GM19025 (cell line): Measurements from ENCODE around the gene ARHGAP8.
"Not testable (repeated sequence)": the region's sequence is repeated elsewhere in the genome, so short reads cannot be mapped to it uniquely, and the experiment has no call there.

ENCODE experiments used
- ATAC-seq: cut with Tn5 transposase; IDR thresholded peaks from one replicate; pipeline ENCODE4 v1.9.1; 2021; ENCODE audit warnings: mild to moderate bottlenecking, low read depth, moderate library complexity; ENCODE audit not compliant: unreplicated experiment

Gene ARHGAP8

DNA sequence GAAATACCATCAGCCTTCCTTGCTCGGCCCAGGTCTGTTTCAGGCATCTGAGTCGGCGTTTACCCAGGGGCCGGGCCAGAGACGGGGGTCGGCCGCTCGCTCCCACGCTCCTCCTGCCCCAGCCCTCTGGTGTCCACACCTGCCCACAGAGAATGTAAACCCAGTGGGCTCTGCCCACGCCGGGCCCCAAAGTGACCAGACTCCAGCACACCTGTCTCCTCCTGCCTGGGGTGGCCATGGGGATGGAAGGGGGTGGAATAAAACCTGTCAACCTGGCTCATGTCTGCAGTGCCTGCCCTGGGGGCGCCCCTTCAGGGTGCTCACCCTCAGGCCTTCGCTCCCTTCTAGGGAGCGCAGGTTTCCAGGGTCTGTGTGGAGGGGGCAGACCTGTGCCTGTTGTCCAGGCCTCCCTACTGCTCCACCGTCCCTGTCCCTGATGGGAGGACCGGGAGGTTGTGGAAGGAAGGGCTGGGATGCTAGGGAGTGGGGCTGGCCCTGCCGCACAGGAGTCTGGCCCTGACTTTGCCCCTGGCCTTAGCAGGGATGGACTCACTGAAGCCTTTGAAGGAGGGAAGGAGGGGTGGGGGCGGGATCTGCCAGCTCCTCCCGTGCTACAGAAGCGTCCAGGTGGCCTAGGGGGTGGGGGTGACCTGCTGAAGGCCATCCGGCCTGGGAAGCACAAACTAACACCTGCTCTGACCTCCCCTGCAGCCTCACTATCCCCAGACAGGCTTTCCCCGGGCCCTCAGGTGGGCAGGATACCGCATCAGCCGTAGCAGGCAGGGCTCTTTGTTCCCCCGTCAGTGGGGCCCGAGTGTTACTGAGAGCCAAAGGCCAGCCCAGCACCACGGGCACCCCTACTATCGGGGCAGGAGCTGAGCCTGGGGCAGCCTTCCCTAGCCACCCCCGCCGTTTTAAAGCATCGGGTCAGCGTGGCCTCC, 14.7 kb upstream of the ARHGAP8 start:
- no peak for ATAC-seq

DNA sequence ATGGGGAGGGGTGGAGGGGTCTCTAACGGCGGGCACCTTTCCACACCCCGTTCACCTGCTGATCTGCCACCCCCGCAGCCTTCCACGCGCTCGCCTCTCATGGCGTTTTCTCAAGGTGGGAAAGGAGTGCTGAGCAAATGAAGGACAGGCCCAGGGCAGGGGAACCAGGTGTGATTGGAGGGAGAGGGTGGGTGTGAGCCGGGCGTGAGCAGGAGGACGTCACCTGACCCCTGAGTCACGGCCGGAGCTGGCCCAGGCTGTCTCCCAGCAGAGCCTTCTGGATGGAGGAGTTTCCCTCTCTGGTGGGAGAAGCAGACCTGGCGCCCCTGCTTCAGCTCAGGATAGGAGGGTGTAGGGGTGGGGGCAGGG, 14.0 kb upstream of the ARHGAP8 start:
- ATAC-seq, result no peak

DNA sequence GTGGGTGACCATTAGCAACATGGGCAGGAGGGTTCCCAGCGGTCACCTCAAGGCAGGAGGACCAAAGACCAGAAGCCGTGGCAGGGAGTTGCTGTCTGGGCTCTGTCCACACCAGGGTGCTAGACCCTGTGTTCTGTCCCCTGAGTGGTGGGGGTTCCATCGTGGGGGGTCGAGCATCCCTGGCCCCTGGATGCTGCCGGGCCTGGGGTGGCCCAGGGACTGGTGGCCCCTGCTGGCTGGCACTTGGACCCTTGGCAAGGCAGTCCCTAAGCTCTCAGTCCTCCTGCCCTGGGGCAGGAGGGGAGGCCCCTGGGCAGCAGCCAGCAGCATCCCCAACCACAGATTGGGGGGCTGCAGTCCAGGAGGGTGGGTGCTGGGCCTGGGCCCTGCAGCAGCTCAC, 13.4 kb upstream of the ARHGAP8 start:
- no peak for ATAC-seq

GRCh38 chr22:44739666-44740065, 12.7 kb upstream of the ARHGAP8 start:
- ATAC-seq, result not testable (repeated sequence)

- ATAC-seq, result no peak
These were observed 12.1 kb upstream of the ARHGAP8 start for GRCh38 chr22:44740307-44740706.

DNA sequence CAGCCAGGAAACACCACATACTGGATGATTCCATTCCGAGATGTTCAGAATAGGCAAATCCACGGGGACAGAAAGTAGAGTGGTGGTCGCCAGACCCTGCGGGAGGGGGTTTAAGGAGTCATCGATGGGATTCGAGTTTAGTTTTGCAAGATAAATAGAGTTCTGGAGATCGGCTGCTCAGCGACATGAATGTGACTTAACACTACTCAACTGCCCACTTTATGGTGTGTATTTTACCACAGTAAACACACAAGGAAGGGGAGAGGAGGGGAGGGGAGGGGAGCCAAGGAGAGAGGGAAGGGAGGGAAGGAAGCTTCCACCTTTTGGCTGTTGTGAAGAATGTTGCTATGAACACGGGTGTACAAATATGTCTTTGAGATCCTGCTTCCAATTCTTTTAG, 10.4 kb upstream of the ARHGAP8 start:
- ATAC-seq, result no peak

- ATAC-seq, result no peak
These were observed 9.1 kb upstream of the ARHGAP8 start for GRCh38 chr22:44743247-44743646.

DNA sequence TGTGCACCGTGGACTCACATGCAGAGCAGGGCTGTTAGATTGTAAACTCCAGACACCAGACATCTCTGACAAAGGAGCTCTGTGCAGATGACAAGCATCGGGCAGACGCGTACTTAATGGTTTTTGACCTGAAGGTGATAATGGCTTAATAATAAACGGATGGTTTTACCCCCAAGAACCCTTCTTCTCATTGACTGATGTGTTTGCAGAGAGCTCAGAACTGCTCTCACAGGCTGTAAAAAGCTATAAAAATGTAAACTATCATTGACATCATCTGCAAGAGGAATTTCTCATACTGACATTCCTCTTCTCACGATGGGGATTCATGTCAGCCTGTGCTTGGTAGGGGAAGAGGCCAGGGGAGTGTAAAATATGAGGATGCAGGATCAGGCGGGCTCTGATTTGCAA, 8.6 kb upstream of the ARHGAP8 start:
- no peak for ATAC-seq

DNA sequence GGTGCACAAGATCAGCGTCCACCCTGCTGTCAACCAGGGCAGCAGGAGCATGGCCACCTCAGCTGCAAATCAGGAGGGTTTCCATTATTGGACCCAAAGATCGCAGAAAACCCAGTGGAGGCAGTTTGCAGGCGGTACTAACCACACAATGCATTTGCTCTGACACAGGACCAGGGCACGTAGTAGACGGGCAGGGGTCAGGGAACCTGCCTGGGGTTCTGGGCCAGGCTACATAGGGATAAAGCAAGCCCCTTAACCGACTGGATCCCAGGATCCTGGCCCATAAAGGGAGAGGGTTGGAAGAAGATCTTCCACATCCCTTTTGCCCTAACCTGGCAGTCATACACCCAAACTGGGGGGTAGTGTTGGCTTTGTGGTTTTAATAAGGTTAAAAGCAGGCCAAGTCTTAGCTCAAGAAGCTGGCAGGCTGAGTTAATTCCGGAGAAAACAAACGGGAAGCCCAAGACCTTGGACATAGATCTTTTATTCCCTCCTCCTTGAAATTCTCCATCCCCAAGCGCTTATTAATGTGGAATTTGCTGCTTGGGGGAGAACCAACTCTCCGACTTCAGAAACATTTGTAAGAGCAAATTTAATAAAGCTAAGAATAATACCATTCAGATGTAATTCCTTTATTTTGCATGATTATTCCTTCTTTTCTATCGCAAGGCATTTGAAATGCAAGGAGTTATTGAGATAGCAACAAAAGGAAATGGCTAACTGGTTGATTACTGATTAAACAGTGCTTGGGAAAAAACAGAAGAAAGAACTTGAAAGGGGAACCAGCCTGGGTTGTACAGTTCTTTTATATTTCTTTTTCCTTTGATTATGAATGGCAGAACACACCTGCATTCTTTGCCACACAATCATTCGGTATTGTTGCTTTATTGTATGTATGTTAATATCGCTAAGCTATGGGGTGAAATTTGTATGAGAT, 6.3 kb upstream of the ARHGAP8 start:
- no peak for ATAC-seq

DNA sequence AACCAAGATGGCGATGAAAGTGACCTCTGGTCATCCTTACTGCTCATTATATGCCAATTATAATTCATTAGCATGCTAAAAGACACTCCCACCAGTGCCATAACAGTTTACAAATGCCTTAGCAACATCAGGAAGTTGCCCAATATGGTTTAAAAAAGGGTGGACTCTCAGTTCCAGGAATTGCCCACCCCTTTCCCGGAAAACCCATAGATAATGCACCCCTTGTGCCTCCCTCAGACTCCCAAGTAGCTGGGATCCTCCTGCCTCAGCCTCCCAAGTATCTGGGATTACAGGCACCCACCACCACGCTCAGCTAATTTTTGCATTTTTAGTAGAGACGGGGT, 4.6 kb upstream of the ARHGAP8 start:
- ATAC-seq, result not testable (repeated sequence)

DNA sequence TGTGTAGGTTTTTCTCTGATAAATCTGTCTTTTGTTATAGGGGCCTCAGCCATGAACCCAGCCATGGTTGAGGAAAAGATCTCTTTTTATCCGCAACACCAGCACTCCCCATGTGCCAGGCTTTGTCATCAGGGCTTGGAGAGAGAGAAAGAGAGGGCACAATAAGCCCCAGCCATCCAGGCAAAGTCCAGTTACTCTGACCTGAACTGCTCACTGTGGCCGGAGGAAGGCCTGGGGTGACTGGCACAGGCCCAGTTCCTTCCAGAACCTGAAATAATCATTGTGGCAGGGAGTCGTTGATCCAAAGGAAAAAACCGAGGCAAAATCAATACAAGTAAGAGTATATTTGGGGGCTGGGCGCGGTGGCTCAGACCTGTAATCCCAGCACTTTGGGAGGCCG, 3.9 kb upstream of the ARHGAP8 start:
- no peak for ATAC-seq

DNA sequence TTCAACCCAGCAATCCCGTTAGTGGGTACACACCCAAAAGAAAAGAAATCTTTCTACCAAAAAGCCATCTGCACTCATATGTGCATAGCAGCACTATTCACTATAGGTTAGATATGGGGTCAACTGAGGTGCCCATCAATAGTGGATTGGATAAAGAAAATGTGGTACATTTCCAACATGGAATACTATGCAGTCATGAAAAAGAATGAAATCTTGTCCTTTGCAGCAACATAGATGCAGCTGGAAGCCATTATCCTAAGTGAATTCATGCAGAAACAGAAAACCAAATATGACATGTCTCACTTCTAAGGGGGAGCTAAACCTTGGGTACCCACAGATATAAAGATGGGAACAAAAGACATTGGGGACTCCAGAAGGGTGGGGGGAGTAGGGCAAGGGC, 1.9 kb upstream of the ARHGAP8 start:
- ATAC-seq, result no peak

- no peak for ATAC-seq
These were observed 1.0 kb downstream of the ARHGAP8 start for GRCh38 chr22:44753189-44754042.

DNA sequence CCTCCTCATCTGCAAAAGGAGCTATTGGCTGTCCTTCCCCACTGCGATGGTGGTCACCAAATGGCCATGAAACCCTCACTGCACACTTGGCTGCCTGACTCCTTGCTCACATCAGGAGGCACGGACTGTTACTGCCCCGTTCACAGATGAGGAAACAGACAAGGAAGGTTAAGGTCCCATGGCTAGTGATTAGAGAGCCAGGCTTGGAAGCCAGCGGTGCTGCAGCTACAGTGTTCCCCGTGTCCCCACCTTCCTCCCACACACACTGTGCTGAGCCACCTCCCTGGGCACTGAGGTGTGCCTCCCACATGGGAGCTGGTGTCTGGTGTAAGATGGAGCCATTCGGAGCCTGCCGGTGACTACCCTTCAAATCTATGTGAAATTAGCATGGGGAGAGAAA, 2.6 kb downstream of the ARHGAP8 start:
- ATAC-seq, result no peak

- no peak for ATAC-seq
These were observed 3.0 kb downstream of the ARHGAP8 start for GRCh38 chr22:44755417-44755816.

DNA sequence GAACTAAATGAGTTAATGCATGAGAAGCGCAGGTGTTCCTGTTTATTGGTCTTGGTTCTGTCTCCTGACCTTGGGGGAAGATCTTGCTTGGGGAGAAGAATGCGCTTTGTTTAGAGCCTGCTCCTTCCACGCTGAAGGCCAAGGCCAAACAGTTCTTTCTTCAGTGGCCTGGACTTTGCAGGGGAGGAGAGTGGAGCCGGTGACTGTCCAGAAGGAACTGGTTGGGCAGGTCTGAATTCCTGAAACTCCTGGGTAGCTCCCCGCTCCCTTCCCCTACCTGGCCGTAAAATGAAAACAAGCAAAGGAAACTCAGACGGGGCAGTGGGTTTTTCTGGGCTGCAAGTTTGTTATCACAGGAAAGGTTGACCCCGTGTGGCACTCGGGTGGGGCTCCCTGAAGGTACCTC, 3.6 kb downstream of the ARHGAP8 start:
- ATAC-seq, result no peak

- ATAC-seq, result no peak
These were observed 6.1 kb downstream of the ARHGAP8 start for GRCh38 chr22:44758344-44758973.

- no peak for ATAC-seq
These were observed 6.6 kb downstream of the ARHGAP8 start for GRCh38 chr22:44759001-44759400.

DNA sequence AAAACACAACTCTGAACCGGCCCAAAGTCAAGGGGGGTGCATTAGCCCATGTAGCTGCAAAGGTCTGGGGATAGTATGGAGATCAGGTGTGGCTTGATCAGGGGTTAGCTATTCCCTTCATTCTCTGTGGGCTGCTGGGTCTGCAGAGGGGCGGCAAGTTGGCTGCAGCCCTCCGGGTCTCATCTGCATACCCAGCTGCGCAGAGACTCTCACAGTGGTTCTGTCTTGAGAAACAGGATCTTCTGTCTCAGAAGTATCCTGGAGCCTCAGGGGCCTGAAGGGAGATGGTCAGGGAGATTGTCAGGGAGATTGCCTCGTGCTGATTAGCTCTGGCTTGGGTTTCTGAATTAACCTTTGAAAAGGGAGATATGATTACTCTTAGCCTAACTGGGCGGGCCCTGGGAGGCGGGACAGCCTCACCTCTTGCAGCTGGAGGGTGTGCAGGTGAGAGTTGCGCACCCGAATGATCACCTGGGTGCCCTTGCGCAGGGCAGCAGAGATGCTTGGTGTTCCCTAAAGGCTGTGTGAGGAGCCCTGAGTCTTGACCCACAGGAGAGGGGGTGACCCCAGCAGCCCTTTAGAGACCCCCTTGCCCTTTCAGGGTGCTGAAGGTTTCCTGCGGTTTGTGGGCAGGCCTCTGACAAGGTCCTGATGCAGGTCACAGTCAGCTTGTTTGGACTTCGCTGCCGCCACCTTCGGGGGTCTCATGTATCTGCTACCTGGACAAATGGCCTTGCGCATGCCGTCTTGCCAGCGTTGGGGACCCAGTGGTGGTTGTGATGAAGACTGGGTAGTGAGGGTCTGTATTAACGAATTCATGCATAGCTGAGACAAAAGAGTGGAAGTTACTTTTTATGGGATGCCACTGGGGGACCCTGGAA, 7.3 kb downstream of the ARHGAP8 start:
- ATAC-seq, result no peak
